Activated T-cell treated with anti-CD3 and anti-CD28 coated beads, Interleukin-2, amount 50 U/mL, for 24 hours (primary cell): Measurements from ENCODE around the gene F2RL2.

Source experiments
- DNase-seq: peaks from one replicate; pipeline ENCODE4 v3.0.0-alpha.2; 2020
- H3K27ac Mint-ChIP-seq: 2 replicates; pipeline ENCODE4 v1.8.0; 2020; ENCODE audit warnings: mild to moderate bottlenecking, mixed read lengths
- H3K27me3 Mint-ChIP-seq: 2 replicates; pipeline ENCODE4 v1.8.0; 2020; ENCODE audit warnings: mixed read lengths
- H3K36me3 Mint-ChIP-seq: 2 replicates; pipeline ENCODE4 v1.8.0; 2020; ENCODE audit warnings: low read depth, mixed read lengths
- H3K4me1 Mint-ChIP-seq: 2 replicates; pipeline ENCODE4 v1.8.0; 2020; ENCODE audit warnings: low read depth, mixed read lengths
- H3K4me3 Mint-ChIP-seq: 2 replicates; pipeline ENCODE4 v1.8.0; 2020; ENCODE audit warnings: mild to moderate bottlenecking, moderate library complexity, mixed read lengths
- H3K9me3 Mint-ChIP-seq: 2 replicates; pipeline ENCODE4 v1.8.0; 2020; ENCODE audit warnings: mixed read lengths

The F2RL2 gene

GRCh38 chr5:76583163-76584047 is 39.8 kb downstream of the F2RL2 start:
- peaks cover 16% of the 10 kb centered on the region for H3K36me3 Mint-ChIP-seq
- peak overlapping the region; percentile 87 for H3K27ac Mint-ChIP-seq
- H3K4me3 Mint-ChIP-seq: no peak overlapping the region
- no peak for DNase-seq
- no peaks in the 10 kb centered on the region for H3K27me3 Mint-ChIP-seq
- H3K9me3 Mint-ChIP-seq: no peaks in the 10 kb centered on the region
- H3K4me1 Mint-ChIP-seq: peaks cover 29% of the 10 kb centered on the region

- no peaks in the 10 kb centered on the region for H3K9me3 Mint-ChIP-seq
- DNase-seq: no peak
- no peaks in the 10 kb centered on the region for H3K27me3 Mint-ChIP-seq
- H3K27ac Mint-ChIP-seq: peak overlapping the region; percentile 87
- no peak overlapping the region for H3K4me3 Mint-ChIP-seq
- H3K36me3 Mint-ChIP-seq: peaks cover 18% of the 10 kb centered on the region
- peaks cover 31% of the 10 kb centered on the region for H3K4me1 Mint-ChIP-seq
Observed at GRCh38 chr5:76582230-76583162, 40.7 kb downstream of the F2RL2 start.

- no peak for DNase-seq
- H3K27me3 Mint-ChIP-seq: no peaks in the 10 kb centered on the region
- peaks cover 38% of the 10 kb centered on the region for H3K4me1 Mint-ChIP-seq
- H3K27ac Mint-ChIP-seq: no peak overlapping the region
- H3K9me3 Mint-ChIP-seq: no peaks in the 10 kb centered on the region
- no peak overlapping the region for H3K4me3 Mint-ChIP-seq
- H3K36me3 Mint-ChIP-seq: peaks cover 30% of the 10 kb centered on the region
Observed at GRCh38 chr5:76580981-76581380, 42.2 kb downstream of the F2RL2 start.

- no peak for DNase-seq
- peaks cover 38% of the 10 kb centered on the region for H3K4me1 Mint-ChIP-seq
- H3K27ac Mint-ChIP-seq: no peak overlapping the region
- no peak overlapping the region for H3K4me3 Mint-ChIP-seq
- H3K27me3 Mint-ChIP-seq: no peaks in the 10 kb centered on the region
- H3K9me3 Mint-ChIP-seq: no peaks in the 10 kb centered on the region
- peaks cover 34% of the 10 kb centered on the region for H3K36me3 Mint-ChIP-seq
Observed at GRCh38 chr5:76579166-76579937, 43.9 kb downstream of the F2RL2 start.

GRCh38 chr5:76576996-76577395 is 46.2 kb downstream of the F2RL2 start:
- Mint-ChIP-seq H3K4me3 (no peak overlapping the region), H3K4me1 (peaks cover 23% of the 10 kb centered on the region)

GRCh38 chr5:76576450-76576849 is 46.8 kb downstream of the F2RL2 start:
- Mint-ChIP-seq H3K36me3 (peaks cover 41% of the 10 kb centered on the region), H3K27ac (no peak overlapping the region), H3K9me3 (no peaks in the 10 kb centered on the region), H3K4me1 (peaks cover 19% of the 10 kb centered on the region), H3K27me3 (no peaks in the 10 kb centered on the region), H3K4me3 (no peak overlapping the region)
- no peak for DNase-seq

More at GRCh38 chr5:76576996-76577395, 46.2 kb downstream of the F2RL2 start:
- Mint-ChIP-seq H3K36me3 (peaks cover 36% of the 10 kb centered on the region), H3K9me3 (no peaks in the 10 kb centered on the region), H3K27me3 (no peaks in the 10 kb centered on the region), H3K27ac (no peak overlapping the region)
- no peak for DNase-seq

- Mint-ChIP-seq H3K4me3 (no peak overlapping the region), H3K4me1 (peaks cover 15% of the 10 kb centered on the region), H3K36me3 (peaks cover 40% of the 10 kb centered on the region), H3K27me3 (no peaks in the 10 kb centered on the region), H3K27ac (no peak overlapping the region), H3K9me3 (no peaks in the 10 kb centered on the region)
- no peak for DNase-seq
Observed at GRCh38 chr5:76571559-76571958, 51.6 kb downstream of the F2RL2 start.

- no peak overlapping the region for H3K4me3 Mint-ChIP-seq
- no peaks in the 10 kb centered on the region for H3K27me3 Mint-ChIP-seq
- no peaks in the 10 kb centered on the region for H3K9me3 Mint-ChIP-seq
- H3K27ac Mint-ChIP-seq: no peak overlapping the region
- no peak for DNase-seq
- peaks cover 45% of the 10 kb centered on the region for H3K36me3 Mint-ChIP-seq
- H3K4me1 Mint-ChIP-seq: peaks cover 14% of the 10 kb centered on the region
Observed at GRCh38 chr5:76570153-76570552, 53.0 kb downstream of the F2RL2 start.
